HG02642 (cell line): Measurements from ENCODE around the gene PCID2.

Experiments
- ATAC-seq: cut with Tn5 transposase; IDR thresholded peaks from one replicate; pipeline ENCODE4 v1.9.1; 2021; ENCODE audit warnings: mild to moderate bottlenecking; ENCODE audit not compliant: unreplicated experiment, poor library complexity

PCID2 gene

DNA sequence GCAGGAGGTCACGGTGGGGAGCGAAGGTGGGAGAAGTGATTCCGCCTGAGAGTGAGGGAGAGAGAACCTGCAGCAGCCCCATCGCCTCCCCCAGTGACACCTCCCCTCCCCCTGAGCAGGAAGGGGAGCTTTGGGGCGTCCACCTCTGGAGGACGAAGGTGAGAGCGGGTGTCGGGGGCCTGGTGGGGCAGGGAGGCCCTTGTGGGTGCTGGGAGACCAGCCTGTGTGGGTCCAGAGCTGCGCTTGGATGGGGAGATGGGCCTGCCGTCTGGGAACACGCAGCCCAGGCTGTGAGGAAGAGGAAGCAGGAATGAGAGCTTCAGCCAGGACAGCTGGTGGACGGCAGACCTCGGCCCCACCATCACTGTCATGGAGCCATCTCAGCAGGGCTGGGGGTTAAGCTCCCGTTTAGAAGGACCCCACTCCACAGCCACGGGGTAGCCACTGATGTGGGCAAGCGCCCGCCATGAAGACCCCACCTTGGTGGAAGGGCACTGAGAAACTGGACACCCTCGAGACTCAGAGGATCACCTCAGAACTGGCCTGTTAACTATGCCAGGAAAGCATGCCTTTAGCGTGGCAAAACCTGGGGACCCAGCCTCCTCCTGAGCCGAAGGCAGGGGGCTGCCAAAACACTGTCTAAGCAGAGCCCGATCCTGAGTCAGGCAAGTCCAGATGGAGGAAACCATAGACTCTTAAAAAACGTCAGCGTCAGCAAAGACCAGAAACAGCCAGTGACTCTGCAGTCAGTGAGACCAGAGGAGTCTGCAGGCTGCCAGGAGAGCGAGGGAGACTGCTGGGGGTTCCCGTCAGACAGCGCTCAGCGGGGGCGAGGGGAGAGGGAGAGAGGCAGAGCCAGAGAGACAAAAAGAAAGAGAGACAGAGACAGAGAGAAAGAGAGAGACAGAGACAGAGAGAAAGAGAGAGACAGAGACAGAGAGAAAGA is 56.5 kb downstream of the PCID2 start:
- no peak for ATAC-seq

DNA sequence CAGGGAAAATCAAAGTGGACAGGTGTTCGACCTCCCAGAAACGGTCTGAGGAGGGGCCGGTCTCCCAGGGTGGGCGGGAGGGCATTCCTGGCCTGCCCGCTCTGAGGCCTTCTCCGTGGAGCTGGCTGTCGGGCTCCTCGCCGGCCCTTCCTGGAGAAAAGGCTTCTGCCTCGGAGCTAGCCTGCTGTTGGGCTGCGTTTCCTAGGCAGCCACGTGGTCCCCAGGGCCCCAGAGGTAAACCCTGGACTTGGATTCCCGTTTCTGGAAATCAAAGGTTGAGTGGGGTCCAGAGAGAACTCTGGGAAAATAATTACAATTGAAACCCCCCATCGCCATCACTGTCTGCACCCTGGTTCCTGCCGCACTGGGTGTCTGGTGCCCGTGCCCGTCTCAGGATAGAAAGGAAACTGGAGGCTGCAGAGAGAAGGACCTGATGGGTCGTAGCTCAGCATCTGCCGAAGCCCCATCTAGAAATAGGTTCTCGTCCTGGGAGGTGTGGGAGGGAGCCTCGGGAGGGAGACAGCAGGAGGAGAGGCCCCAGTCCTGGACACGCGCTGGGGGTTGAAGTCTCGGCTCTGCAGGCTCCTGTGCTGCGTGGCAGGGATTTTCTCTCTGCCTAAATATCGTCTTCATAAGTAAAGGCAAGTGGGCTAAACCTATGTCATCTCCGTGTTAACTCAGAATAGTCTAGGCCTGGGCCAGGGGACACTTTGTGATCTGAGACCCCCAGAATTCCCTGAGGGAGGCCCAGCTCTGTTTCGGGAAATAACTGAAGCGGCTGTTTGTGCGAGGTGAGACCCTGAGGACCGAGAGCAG is 57.7 kb downstream of the PCID2 start:
- no peak for ATAC-seq

DNA sequence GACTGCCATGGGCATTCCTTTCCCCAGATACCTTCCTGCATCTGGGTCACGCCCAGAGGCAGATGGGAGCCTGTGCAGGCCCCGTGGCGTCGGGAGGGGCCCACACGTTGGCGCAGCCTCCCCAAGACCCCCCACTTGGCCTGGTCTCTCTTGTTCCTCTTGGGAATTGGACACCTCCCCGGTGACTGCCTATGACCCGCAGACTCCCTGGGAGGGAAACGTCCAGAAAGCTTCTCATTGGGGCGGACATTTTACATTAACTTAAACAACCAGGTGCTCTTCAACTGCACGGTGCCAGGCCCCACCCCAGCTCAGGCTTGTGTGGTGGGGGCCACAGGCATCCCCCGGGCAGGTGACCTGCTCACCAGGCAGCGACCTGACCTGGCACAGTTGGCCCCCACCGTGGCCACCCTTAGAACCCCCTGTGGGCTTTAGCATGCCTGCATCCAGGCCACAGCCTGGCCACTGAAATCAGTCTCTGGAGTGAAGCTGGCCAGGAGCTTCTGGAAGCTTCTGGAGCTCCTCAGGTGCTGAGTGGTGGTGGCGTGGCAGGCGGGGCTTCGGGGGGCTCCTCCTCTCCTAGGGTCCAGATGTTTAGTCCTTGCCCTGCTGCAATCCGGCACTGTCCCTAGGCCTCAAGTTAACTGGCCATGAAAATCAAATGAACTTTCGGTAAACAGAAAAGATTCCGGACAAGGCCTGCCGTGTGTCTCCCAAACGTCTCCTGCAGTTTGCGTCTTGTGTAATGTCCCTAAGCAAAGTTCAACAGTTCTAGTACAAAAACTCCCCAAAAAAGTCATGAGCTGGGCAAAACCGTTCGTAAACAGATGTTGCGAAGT is 58.5 kb downstream of the PCID2 start:
- ATAC-seq = no peak

DNA sequence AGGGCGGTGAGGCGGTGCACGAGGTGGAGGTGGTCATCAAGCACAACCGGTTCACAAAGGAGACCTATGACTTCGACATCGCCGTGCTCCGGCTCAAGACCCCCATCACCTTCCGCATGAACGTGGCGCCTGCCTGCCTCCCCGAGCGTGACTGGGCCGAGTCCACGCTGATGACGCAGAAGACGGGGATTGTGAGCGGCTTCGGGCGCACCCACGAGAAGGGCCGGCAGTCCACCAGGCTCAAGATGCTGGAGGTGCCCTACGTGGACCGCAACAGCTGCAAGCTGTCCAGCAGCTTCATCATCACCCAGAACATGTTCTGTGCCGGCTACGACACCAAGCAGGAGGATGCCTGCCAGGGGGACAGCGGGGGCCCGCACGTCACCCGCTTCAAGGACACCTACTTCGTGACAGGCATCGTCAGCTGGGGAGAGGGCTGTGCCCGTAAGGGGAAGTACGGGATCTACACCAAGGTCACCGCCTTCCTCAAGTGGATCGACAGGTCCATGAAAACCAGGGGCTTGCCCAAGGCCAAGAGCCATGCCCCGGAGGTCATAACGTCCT is 59.4 kb downstream of the PCID2 start:
- ATAC-seq = no peak

DNA sequence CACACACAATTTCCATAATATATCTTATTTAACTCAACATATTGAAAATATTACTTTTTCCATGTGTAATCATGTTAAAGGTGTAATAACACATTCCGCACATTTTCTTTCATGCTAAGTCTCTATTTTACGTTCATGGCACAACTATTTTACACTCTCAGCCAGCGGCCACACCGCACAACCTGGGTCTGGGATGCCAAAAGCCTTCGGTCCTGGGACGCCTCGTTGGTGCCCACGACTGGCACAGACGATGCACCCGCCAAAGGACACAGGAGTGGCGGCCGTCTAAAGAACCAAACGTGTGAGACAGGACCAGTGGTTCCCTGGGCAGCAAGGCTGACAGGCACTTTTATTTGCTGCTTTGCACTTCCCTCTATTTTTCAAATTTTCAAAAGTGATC is 60.1 kb downstream of the PCID2 start:
- no peak for ATAC-seq

DNA sequence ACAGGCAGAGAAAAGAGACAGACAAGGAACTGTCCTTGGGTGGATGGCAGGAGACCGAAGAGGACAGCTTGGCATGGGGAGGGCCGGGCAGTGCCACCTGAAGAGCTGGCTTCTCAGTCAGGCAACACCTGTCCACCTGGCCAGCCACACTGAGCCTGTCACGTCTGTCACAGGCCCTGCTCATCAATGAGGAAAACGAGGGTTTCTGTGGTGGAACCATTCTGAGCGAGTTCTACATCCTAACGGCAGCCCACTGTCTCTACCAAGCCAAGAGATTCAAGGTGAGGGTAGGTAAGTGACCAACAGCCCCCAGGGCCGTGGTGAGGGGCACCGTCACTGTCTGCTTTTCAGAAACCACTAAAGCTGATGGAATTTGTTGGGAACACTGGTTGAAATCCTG is 61.3 kb downstream of the PCID2 start:
- ATAC-seq = no peak

DNA sequence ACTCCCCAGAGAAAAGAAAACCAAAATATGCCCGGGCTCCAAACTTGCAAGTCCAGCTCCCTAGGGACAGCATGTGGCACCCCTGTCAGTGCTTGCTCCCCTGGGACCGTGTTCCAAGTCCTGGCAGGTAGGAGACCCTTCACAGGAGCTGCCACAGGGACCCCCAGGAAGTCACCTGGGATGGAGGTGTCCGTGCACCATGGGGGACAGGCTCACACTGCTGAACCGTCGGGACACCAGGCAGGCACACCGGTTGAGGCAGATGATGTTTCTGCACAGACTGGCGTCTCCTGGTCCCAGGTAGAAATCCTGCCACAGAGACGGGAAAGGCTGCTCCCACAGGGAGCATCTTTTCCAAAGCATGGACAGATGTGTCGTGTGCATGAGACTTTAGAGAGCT is 61.7 kb downstream of the PCID2 start:
- no peak for ATAC-seq

DNA sequence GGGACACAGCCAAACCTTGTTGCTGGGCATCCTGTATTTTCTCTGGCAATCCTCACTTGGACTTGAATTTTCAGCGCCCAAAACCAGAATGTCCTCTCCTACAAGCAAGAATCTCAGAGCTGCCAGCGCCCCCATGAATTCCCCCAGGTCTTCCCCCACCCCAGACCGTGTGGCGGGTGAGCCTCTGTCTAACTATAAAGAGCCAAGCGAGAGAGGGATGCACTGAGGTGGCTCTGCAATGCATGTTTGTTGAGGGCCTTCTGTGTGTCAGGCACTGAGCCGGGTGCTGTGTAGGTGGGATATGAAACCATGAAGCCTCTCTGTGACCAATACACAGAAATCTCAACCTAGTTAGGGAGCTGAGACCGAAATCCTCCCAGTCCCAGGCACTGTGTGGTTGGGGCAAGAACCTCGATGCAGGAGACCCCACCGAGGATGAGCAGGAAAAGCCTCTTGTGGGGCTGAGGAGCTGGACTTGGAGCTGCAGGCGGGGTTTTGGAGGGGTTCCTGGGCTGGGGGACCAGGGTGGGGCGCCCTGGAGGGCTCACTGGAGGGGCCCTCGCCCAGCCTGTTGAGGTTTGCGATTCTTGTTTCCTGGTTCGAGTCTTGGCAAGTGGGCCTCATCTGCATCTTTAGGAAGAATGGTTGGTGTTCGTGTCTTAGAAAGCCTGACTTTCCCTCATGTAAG is 62.4 kb downstream of the PCID2 start:
- ATAC-seq = no peak

DNA sequence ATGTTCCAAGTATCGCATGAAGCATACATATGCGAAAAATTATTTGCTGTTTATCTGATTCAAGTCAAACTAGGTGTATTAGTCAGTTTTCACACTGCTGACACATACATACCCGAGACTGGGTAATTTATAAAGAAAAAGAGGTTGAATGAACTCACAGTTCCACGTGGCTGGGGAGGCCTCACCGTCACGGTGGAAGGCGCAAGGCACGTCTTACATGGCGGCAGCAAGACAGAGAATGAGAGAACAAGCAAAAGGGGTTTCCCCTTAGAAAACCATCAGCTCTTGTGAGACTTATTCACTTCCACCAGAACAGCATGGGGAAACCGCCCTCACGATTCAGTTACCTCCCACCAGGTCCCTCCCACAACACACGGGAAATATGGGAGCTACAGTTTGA is 63.0 kb downstream of the PCID2 start:
- no peak for ATAC-seq

DNA sequence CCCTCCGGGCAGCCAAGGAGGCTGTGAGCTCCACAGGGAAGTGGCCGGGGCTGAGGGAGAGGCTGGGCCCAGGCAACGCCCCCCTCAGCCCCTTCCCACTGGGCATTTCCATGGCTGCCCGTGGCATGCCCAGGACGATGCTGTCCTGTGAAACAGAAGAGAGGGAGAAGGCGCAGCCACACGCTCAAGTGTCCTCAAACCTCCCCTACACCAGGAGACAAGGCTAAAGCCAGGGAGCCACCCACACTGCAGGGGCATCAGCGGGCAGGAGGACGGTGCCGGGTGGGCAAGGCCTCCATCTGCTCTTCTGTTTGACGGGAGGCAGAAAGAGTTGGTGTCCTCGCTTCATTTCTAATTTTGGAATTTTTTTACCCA is 64.2 kb downstream of the PCID2 start:
- no peak for ATAC-seq

DNA sequence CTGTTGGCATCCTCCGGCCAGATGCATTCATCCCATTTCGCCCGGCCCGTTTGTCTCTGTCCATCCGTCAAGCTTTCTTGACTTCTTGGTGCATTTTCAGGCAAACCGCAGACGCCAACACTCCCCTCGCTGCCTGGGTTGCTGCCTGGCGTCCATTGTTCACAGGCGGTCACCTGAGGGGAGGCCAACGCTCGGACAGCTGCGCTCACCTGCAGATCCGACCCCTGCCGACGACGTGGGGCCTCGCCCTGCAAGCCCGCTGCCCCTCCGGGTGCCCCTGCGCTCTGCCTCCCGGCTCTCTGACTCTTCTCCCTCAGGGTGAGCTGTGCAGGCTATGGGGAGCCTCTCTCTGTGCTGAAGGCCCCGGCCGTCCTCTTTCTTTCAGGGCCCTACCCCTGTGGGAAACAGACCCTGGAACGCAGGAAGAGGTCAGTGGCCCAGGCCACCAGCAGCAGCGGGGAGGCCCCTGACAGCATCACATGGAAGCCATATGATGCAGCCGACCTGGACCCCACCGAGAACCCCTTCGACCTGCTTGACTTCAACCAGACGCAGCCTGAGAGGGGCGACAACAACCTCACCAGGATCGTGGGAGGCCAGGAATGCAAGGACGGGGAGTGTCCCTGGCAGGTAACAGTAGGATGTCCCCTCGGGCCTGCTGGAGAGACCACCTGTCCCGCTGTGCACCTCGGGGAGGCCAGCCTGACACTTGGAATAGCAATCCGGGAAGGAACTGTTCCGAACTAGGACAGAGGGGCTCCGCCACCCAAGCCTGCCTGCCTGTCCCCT is 64.8 kb downstream of the PCID2 start:
- ATAC-seq = no peak

DNA sequence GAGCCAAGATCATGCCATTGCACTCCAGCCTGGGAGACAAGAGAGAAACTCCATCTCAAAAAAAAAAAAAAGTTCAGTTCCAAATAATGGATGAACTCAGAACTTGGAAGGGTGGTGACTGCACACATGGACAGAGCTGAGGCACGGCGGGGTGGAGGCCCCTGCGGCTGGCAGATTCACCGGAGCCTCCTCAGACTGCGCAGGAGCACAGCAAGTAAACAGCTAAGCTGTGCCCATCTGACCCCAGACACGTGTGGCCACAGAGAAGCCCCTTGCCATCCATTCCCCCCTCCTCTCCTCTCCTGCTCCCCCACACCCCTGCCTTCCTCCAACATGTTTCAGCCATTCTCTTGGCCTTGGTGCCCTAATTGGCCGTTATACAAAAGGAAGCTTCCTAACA is 65.6 kb downstream of the PCID2 start:
- ATAC-seq = no peak

DNA sequence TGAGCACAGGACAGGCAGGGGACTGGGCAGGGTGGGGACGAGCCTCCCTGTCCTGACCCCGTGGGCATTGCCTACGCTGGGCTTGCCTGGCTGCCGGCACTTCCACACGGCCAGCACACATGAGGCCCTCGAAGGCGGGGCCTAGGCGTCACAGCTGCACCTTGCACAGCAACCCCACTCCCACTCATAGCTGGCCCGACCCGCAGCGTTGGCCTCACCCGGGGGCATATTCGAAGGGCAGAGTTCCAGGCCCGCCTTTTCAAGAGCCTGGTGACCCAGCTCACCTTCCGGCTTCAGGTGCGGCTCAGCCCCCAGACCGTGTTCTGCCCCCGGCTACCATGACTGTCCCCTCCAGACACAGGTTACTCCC is 66.9 kb downstream of the PCID2 start:
- ATAC-seq = no peak

DNA sequence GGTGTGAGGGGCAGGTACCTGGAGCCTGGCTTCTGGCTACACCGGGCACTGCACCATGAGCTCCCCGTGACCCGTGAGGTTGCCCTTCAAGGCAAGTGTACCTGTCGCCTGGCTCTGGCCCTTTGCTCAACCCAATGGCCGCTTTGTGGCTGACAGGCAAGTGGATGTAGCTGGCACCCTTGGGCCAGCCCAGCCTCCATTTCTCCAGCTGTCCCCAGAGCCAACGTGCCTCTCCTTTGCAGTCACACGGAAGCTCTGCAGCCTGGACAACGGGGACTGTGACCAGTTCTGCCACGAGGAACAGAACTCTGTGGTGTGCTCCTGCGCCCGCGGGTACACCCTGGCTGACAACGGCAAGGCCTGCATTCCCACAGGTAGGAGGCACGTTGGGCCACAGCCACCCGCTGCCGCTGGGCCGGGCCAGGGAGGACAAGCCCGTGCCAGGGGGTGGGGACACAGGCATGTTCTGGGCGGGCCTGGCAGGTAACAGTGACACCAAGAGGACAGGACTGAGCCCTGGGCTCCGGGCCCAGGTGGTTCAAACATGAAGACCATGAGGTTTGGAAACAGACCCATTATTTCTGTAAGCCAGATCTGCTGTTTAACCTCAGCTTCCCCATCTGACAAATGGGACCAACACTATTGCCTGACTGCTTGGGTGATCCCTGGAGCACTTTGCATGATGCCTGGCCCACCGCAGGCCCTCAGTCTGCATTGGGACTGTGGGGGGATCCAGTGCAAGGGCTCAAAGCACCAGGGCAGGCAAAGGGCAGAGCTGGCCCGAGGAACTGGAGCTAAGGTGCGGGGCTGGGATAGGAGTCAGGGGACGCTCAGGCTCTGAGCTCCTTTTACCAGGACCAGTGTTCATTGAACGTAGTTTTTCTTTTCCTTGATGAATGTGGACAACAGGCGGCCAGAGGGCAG is 67.5 kb downstream of the PCID2 start:
- no peak for ATAC-seq

DNA sequence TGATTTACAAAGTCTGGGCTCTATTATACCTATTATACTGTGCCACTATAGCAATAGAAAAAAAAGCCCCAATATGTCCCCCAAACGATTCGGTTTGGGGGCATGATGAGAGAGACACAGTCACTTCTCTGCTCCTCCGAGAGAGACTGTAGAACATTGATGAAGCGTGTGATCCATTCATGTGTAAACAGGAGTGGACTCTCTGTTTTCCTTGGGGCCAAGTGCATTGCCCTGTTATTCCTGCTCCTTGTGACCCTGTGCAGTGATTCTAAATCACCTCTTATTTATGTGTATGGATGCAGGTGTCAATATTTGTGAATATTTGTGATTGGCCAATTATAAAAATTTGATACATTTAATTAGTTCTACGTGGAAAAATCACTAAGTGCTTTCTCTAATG is 68.9 kb downstream of the PCID2 start:
- ATAC-seq = no peak

DNA sequence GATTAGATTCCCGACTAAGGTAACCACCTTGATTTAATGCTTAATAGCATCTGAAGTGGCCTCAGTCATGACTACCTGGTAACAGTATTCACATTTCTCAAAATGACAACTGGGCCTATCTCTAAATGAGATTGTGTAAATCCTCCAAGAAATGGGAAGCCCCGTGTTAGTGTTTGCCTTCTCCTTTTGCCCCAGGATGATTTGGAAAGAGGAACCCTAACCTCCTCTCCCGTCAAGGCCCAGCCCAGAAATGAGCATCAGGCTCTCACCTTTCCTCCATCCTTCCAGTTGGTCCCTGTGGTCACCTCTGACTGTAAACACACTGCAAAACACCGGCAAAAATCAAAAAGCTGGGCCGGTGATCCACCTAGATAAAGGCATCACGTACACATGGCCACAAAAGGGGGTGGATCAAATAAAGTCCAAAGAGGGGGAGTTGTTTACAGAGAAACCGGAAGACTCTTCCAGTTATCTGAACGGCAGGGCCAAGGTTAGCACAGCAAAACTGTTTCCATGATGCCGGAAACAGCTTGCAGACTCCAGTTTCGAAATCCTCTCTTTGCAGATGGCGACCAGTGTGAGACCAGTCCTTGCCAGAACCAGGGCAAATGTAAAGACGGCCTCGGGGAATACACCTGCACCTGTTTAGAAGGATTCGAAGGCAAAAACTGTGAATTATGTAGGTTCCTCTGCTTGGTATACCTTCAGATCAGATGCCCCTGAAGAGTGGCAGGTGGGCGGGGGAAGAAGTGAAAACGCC is 69.5 kb downstream of the PCID2 start:
- no peak for ATAC-seq

DNA sequence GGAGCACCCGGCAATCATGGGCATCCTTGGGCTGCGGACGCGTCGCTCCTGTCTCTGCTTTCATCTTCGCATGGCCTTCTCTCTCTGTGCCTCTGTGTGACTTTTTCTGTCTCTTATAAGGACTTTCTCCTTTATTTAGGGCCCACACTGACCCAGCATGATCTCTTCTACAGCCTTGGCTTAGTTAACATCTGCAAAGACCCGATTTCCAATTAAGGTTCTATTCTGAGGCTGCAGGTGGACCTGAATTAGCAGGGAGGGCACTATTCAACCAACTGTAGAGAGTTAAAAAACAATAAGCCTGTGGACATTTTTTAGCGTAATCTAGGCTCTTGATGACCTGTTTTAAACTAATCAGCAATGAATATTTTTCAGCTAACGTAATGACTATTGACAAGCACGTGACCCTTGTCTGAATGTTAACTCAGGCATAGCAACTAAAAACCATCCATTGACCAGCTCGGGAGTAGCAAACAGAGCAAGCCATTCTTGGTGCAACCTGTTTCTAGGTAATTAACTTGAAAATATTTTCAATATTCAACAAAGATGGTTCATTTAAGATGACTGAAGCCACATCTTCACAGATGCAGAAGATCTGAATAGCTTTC is 70.7 kb downstream of the PCID2 start:
- no peak for ATAC-seq
